ENCODE data around the gene AMD1. TPM values are rescaled to one million over a fixed set of nuclear protein-coding genes. Genes with fewer than 3 reads are reported as not detected.

The AMD1 gene
- total and polyA plus RNA-seq, 10 of the 15 experiments (the other 5 are each of a cell fraction or from before 2014, with no cell fraction given): 58.2 to 116 (median 79.3) TPM

GRCh38 chr6:110876170-110876773, 1.7 kb downstream of the AMD1 start (continued):
- TF ChIP-seq ZBTB11 (CRISPR knock-in tag; IDR thresholded peaks at IDR 0.05) (no peak), RCOR1 (conservative IDR thresholded peaks at IDR 0.05; ENCODE audit: low read depth, low read length) (no peak), ZNF274 (IDR thresholded peaks at IDR 0.05; ENCODE audit: insufficient read depth, insufficient read length) (no peak), HDAC6 (IDR thresholded peaks at IDR 0.05; ENCODE audit: unreplicated experiment) (no peak), NFIC (IDR thresholded peaks at IDR 0.05; ENCODE audit: low read depth, low read length) (no peak), LARP7 (IDR thresholded peaks at IDR 0.05) (no peak), NFYB (IDR thresholded peaks at IDR 0.05; ENCODE audit: insufficient read depth, low read depth, low read length) (peak; percentile 63; the same call in 1 of the 2 replicates), CUX1 (IDR thresholded peaks at IDR 0.05; ENCODE audit: insufficient replicate concordance, low read depth, low read length) (no peak), TCF3 (IDR thresholded peaks at IDR 0.05; ENCODE audit: borderline replicate concordance, insufficient read depth, low read depth, low read length) (no peak), BRCA1 (IDR thresholded peaks at IDR 0.05; ENCODE audit: low read depth, low read length) (no peak), POLR2AphosphoS5 (IDR thresholded peaks at IDR 0.05; ENCODE audit: low read length) (peak; percentile 85), GATAD2B (conservative IDR thresholded peaks at IDR 0.05; ENCODE audit: low read depth) (no peak), PRDM15 (CRISPR knock-in tag; IDR thresholded peaks at IDR 0.05) (no peak), SP1 (IDR thresholded peaks at IDR 0.05; ENCODE audit: low read depth, low read length) (no peak), CBX3 (IDR thresholded peaks at IDR 0.05; ENCODE audit: borderline replicate concordance, low read depth) (no peak), ZNF207 (IDR thresholded peaks at IDR 0.05; ENCODE audit: borderline replicate concordance) (no peak)

Measured in GM12878 (cell line).